IPS-NIHi11 (cell line): ENCODE data around the gene MMP24OS.
"Not testable (repeated sequence)": the region's sequence is repeated elsewhere in the genome, so short reads cannot be mapped to it uniquely, and the experiment has no call there.

Experiments used
- DNase-seq: peaks from one replicate; pipeline ENCODE4 v3.0.0; 2012; ENCODE audit warnings: mixed read lengths, low spot score

The MMP24OS gene

DNA sequence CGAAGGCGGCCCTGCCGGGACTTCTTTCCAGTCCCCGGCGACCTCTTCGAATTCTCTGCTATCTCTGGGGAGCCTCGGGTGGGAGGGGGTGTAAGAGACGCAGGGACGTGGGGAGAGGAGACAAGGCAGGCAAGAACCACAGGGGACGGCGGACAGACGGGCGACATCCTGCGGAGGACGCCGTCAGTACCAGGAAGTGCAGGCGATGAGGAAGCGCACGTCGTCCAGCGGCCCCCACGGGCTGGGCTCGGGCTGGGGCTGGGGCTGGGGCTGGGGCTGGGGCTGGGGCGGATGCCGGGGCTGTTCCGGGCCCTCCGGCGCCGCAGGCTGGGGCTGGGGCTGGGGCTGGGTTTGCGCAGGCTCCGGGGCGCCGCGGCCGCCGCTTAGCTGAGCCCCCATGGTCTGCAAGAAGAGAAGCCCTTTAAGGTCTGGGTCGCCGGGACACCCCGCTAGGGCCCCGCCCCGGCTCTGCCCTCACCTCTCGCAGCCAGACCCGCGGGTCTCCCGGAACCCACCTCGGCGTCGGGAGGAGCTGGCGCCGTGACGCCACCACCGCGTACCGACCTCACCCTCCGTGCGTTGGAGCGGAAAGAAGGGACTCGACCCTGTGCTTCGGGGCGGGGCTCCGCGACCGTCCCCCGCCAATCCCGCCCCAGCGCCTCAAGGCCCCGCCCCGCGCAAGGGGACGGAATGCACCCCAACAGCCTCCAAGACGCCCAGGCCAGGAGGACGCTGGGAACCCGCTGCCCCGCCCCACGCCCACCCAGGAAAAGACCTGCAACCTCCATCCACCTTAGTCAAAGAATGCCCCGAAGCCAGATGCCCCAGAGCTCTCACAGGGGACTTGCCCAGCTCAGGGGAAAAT, at the start of gene MMP24OS:
TSS of gene MMP24OS (minus strand) at position 592 of the 865 bp plus-strand sequence. CDS start at position 399, 193 bp downstream.
- DNase-seq: peak; percentile 96

DNA sequence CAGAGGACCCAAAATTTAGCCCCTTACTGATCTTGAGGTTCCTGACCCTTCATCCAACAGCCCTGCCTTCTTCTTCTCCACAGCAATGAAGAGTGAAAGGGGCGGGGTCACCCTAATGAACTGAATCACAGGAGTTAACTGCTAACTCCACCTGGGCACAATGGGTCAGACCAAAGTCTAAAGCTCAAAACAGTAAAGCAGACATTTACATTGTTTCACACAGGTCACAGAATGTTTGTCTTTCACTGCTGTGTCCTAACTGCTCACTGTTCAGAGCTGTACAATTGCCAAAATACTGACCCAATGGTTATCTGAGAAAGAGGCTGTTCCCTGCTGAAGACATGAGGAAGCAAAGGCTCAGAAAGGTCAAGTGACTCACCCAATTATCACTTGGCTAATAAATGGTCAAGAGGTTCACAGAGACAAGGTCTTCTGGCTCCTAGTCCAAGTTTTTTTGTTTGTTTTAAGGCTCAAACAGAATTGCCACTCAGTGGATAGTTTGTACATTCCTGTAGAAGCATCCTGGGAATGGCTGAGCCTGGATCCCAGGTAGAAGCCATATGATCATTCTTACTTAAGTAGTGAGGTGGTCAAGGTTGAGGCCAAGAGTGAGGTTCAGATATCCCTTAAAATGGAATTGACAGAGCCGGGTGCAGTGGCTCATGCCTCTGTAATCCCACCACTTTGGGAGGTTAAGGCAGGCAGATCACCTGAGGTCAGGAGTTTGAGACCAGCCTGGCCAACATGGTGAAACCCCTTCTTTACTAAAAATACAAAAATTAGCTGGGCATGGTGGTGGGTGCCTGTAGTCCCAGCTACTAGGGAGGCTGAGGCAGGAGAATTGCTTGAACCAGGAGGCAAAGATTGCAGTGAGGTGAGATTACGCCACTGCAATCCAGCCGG, 49.4 kb upstream of the MMP24OS start:
- DNase-seq: no peak

DNA sequence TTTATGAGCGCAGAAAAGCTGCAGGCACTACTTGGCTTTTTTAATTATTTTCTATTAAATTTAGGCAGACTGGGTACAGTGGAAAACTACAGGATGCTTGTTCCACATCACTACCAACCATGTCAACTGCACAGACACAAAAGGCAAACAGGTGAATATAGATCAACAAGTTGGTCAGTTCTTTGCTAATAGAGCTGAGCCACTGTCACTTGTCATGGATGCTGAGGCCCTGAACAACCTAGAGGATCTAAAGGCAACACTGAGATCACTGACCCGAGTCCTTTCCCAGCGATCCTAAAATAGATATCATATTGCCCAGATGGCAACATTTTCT, 48.8 kb upstream of the MMP24OS start:
- DNase-seq: no peak

DNA sequence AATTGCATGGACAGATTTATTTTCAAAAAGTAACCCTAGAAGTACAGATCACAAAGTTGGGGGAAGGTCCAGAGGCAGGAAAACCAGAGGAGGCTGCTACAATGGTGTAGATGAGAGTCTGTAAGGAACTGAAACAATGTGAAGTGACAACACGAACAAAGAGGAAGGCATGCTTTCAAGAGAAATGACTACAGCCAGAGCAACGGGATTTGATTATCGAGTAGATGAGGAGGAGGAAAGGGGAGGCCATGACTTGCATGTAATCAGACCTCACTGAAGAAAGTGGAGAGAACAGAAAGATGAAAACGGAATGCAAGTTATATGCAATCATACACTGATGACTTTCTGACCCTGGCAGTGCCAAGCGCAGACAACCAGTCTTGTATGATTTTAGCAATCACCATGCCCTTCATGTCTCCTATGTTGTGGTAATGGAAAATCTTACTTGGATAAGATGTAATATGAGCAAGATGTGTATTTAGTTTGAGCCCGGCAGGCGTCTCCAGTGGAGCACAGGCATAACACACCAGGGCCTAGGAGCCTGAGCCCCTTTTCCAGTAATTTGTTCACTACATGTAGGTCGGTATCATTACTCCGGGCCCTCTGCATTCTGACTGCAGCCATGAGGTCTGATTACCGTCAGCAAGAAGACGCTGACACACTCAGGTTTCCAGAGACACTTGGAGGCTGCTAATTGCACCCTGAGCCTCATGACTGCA, 48.3 kb upstream of the MMP24OS start:
- no peak for DNase-seq

DNA sequence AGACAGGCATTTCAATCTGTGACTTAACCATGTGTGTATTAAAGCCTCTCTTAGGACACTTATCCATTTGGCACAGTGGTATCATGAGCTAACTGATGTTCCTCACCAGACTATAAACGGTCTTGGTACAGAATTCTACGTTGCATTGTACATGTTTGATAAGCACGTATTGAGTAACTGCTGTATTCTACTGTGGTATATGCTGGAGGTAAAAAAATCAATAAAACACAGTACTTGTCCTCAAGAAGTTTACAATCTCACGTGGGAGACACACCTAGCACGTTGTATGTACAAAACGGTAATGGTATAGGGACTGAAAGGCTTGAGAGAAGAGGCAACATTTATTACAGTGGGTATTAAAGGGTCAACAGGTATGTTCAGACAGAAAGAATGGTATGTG, 47.5 kb upstream of the MMP24OS start:
- DNase-seq: no peak

DNA sequence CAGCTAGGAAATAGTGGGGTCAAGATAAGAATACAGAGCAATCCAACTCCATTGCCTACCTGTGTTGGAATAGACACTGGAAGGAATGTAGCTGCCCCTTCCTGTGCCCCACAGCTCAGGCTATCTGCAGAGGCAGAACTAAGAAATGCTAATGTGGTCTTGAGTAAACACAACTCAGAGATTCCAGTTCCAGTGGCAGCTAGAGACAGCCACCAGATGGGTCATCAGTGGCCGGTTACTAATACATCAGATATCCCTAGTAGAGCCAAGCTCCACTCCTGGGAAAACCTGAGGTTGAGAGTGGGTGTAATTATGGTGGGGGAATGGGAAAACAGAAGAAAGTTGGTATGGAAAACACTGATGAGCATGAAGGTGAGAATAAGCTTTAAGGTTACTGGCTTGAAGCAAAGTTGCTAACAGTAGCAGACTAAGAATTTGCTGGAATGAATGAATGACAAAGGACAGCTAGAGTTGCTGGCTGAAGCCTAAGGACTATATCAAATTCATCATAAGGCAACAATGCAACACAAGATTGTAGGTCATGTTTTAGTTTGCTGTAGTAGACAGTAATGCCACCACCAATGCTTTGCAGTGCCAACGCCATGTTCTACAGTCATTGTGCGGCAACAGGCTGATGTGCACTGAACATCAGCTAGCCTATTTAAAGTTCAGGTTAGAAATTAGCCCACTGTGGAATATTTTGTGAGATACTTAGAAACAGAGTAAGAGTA, 42.6 kb upstream of the MMP24OS start:
- DNase-seq: peak; percentile 17

DNA sequence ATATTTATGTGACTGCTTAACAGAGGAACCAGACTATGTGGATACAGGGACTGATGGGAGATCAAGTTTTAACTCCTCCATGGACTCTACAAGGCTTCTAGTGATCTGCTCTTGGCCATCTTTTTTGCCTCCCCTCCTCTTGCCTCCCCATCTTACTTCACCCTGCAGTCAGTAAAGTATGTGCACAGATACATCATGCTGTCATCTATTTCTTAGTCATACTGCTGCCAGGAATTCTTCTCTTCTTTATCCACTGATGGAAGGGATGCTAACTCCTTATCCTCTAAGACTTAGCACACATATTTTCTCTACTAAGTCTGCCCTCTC, 41.9 kb upstream of the MMP24OS start:
- no peak for DNase-seq

DNA sequence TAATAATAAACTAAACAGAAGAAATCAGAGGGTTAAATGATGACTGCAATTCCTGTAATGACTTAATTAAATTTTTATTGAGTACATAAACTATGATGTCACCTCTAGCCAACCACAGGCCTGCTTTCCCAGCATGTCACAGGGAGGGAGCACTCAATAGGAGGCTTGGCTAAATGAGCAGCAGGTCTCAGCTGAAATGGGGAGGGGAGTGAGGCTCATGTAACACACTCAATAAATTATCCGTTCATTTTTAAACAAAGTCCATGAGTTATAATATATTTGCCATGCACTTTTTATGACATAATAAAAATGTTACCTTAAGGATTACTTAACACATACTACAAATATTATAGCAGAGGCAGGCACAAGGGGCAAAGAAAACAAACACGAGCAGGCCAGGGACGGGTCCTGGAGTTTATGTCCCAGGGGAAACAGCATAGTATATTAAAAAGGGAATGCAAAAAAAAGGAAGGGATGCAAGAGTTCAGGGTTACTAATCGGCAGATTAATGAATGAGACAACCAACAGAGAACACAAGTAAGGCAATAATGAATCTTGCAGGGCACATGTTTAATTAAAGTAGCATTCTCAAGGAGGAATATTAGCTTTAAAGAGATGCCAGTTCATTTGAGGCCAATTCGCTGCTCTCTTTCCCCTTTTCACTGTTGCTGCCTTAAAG, 41.4 kb upstream of the MMP24OS start:
- peak; percentile 38 for DNase-seq

DNA sequence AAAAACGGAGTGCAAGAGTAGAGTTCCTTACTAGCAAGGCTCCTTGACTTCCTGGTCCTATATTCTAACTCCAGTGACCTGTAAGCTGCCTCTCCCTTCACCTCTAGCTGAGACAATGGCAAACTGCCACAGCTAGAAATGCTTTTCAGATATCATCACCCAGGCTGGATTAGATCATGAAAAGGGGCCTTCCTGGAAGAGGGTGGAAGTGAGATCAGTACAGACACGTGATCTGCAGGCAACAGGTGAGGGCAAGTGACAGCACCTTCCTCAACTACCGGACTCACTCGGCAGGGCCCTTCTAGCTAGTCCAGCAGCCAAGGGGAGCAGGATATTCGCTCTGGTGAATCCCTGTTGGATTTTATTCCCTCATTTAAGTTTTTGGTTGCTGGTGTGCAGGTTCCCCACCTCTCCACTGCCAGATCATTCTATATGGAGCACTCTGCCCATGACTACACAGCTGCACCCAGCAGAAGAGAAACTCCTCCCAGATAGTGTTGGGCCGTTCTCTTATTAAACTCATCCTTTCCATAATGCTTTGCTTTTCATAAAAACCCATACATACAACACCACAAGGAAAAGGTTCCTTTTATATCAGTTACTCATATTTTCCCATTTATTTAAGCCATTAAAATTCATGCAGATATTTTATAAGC, 40.7 kb upstream of the MMP24OS start:
- peak; percentile 58 for DNase-seq

DNA sequence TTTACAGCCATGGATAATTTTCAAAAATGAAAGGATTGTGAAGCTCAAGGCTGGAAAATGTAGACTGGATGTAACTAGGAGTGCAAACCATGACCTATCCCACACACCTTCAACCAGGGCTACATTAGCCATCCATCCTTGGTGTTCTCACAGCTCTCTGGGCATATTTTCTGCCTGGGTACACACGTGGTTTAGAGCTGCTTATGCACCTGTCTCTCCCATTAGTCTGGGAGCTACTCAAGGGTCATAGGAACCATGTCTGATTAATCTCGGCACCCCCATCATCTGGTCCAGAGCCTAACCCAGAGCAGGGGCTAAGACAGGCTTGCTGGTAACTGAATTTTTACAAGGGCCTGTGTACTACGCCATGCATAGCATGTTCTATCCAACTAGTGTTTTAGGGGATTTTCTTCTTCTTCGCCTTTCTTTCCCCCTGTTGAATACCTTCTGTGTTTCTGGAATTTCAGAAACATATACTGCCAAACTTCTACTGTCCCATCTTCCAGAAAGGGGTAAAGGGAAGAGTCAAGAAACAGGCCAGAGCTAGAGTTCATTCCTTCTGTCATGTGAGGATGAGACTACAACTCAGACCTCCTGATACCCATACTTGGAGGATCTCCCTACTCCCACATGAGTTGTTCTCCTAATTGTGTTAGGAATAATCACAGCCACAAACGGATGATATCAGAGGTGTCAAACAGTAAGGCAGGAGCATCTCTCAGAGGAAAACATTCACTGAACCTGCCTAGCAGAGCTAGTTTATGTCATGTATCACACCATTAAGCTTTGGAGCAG, 39.7 kb upstream of the MMP24OS start:
- no peak for DNase-seq

DNA sequence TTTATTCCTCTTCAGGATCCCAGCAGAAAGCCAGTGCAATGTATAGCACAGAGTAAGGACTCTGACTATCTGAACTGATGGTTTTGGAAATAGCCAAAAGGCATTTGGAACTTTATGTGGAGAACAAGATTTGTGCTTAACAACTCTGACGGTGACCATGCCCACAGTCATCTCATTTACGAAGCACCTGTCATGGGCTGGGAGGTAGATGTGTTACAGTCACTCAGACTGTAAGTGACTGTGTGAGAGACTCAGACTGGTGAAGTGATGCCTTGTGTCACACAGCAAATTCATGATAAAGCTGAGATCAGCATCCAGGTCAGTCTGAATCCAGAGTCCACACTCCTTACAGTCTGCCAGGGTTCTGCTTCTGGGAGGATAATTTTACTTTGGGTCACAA, 38.2 kb upstream of the MMP24OS start:
- DNase-seq: no peak

DNA sequence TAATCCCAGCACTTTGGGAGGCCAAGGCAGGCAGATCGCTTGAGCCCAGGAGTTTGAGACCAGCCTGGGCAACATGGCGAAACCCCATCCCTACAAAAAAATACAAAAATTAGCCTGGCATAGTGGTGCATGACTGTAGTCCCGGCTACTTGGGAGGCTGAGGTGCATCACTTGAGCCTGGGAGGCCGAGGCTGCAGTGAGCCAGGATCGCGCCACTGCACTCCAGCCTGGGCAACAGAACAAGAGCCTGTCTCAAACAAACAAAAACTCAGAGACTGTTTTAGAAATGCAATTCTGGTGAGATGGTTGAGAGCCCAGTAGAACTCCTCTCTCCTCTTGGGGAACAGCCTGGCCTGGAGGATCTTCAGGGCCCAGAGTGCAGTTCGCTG, 37.7 kb upstream of the MMP24OS start:
- DNase-seq: not testable (repeated sequence)

DNA sequence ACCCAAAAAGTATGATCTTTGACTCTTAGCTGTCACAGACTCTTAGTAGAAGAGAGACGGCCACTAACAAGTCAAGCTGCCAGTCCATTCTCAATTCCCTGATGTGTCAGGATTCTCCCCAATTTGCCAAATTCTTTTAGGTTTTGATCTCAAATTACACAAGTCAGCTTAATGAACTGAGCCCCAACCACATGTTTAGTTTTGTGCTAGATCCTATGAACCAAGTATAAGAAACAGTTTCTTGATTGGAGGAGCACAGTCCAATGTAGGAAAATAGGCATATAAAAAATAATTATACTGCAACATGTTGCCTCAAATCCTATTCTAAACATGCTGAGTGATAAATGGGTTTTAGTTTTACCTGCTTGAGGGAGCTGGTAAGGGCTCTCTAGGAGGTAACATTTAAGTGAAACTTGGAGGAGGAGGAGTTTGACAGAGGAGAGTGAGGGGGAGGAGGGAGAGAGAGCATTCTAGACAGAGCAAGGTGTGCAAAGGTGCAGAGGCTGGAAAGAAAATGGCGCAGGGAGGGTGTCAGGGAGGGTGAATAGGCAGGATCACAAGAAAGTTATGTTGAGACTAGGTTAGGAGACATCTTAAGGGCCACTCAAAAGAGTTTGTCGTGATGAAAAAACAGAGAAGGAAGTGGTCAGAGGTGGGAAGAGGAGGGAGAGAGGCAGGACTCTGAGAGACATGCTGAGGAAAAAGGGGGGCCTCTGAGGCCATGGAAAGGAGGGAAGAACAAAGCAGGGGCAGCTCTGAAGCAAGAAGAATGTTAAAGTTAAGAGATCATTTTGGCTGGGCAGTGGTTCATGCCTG, 37.1 kb upstream of the MMP24OS start:
- DNase-seq: no peak

DNA sequence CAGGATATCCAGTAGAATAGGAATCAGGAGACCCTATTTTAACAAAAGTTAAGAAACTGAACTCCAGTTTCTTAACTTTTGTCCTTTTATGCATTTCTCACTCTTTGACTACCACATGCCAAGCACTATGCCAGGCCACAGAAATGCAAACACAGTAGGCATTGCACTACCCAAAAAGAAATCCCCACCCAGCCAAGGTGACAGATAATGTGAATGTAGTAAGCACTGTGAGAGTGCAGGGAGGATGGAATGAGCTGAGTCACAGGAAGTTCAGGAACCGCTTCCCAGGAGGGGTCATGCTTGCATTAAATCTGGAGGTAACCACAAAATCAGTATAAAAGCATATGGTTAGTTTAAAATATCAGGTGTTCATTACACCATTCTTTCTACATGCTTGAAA, 34.4 kb upstream of the MMP24OS start:
- no peak for DNase-seq

DNA sequence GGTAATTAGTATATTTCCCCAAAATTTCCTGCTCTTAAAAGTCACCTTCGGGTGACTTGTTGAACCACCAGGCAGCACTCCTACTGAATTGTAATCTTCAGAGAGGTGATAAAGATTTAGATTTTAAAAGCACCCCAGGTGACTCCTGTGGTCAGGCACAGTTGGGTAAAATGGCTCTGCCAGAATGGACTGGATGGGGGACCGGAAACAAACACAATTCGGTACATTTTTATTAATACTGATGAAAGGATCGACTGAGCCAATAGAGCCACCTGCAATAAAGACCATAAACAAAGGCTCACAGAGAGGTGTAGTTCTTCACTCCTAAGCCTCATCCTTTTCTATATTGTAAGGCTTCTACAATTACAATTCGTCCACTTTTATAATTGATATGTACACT, 33.9 kb upstream of the MMP24OS start:
- no peak for DNase-seq

DNA sequence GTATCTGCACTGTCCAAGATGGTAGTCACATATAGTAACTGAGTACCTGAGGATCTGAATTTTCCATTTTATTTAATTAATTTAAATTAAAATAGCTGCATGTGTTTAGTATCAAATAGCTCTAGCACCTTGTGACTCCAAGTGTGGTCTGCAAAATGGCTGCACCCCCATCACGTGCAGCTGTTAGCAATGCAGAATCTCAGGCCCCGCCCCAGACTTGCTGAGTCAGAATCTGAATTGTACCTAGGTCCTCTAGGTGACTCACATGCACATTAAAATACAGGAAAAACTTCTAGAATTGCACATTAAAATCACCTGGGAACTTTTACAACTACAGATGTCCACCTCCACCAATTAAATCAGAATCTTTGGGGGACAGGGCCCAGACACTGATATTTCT, 33.5 kb upstream of the MMP24OS start:
- no peak for DNase-seq

DNA sequence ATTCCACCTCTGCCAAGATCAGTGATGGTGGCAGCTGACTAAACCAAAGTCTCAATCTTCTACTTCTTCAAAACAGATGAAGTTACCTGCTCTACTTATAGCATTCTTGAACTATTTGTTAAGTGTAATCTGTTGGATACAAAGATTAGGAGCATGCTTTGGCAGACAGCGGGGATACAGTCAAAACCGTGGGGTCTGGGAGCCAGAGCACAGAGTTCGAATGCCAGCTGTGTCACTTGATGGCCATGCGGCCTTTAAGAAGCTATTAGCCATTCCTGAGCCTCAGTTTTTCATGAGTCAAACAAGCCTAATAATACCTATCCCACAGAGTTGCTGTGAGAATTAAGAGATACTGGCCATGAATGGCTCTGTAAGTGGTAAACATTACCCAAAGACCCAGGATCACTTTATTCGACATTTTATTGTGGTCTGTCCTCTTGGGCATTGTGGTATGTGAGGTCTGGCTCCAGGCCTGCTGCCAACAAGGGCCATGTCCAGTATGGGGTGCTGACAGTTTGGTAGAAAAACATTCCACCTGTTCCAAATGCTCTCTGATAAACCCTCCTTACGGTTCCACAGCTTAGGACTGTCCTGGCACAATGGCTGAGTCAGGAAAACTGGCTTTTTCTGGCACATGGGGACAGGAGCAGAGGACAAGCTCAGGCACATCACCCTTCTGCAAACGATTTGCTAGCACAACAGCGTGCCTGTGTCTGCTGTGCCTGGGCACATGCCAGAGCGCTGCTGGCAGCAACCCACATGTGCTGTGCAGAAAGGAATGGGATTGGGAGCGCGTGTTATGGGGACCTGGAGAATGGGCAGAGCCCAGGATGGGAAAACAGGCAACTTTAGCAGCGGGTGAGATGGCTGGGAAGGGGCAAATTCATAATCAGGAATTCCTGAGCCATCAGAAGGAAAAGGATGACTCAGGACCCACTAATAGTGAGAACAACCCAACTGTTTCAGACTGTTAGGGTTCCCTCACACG, 30.0 kb upstream of the MMP24OS start:
- no peak for DNase-seq
